Measurements from ENCODE around the gene EFCAB10.

EFCAB10 gene

GRCh38 chr7:105596866-105597265 is 15.6 kb upstream of the EFCAB10 start:
- DNase-seq = no peak

DNA sequence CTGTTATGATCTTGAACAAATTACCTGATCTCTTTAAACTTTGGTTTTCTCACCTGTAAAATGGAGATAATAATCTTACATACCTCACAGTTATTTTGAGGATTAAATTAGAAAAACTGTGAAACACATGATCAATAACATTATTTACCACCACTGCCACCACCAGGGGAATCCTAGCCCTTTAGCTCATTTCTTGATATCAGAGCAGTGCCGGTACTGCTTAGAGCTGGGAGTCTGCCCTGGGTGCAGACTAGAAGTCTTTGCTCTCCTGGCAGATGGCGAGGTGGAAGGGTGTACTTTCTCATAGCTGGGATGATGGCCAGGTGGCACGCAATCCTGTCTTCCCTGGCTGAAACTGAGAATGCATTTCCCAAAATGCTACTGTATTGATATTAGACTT is 12.7 kb upstream of the EFCAB10 start:
- DNase-seq = peak; percentile 66

DNA sequence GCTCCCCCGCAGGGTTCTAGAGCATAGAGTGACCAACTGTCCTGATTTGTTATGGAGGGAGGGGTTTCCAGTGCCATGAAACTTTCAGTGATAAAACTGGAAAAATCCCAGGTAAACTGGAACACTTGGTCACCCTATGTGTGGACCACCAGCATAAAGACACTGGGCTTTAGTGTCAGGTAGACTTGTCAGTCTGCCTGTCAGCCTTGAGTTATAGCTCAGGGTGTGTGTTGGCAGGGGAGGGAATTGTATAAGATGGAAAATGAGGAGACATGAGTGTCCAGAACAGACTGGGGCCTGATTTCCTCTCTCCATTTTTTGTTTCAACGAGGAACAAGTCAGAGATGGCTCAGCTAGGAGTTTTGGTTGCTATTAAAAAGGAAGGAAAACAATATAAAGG is 10.2 kb upstream of the EFCAB10 start:
- no peak for DNase-seq

GRCh38 chr7:105590793-105591192 is 9.5 kb upstream of the EFCAB10 start:
- no peak for DNase-seq

GRCh38 chr7:105589356-105590077 is 8.2 kb upstream of the EFCAB10 start:
- DNase-seq = peak; percentile 72

GRCh38 chr7:105587909-105588635 is 6.8 kb upstream of the EFCAB10 start:
- DNase-seq = no peak

- no peak for DNase-seq
These were observed 4.7 kb upstream of the EFCAB10 start for GRCh38 chr7:105585850-105586500.

DNA sequence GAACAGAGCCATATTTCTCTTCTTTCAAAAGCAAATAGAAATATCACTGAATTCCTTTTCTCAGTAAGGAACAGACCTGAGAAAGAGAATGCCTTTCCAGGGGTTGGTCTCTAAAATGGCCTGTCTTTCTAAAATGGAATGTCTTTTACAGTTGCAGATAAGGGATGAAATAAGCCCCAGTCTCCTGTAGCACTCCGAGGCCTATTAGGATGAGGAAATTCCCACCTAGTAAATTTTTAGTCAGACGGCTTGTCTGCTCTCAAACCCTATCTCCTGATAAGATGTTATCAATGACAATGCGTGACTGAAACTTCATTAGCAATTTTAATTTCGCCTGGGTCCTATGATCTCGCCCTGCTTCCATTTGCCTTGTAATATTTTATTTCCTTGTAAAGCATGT is 2.9 kb upstream of the EFCAB10 start:
- DNase-seq = no peak

GRCh38 chr7:105583061-105583460 is 1.8 kb upstream of the EFCAB10 start:
- DNase-seq = no peak

DNA sequence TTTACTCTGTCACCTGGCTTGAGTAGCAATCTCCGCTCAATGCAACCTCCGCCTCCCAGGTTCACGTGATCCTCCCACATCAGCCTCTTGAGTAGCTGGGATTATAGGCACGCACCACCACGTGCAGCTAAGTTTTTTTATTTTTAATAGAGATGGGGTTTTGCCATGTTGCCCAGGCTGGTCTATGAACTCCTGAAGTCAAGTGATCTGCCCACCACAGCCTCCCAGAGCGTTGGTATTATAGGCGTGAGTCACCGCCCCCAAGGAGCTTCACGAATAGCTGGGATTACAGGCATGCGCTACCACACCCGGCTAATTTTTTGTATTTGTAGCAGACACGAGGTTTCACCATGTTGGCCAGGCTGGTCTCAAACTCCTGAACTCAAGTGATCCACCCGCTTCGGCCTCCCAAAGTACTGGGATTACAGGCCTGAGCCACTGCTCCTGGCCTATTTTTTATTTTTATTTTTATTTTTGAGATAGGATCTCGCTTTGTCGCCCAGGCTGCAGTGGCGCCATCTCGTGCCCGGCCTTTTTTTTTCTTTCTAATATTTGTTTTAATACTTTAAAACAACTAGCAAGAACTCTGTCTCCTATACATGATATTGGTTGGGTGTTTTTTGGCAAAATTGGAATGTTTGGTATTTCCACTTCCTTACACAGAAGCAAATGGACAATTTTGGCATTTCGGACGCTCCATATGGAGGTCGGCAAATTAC is 1.1 kb downstream of the EFCAB10 start:
- DNase-seq = no peak

DNA sequence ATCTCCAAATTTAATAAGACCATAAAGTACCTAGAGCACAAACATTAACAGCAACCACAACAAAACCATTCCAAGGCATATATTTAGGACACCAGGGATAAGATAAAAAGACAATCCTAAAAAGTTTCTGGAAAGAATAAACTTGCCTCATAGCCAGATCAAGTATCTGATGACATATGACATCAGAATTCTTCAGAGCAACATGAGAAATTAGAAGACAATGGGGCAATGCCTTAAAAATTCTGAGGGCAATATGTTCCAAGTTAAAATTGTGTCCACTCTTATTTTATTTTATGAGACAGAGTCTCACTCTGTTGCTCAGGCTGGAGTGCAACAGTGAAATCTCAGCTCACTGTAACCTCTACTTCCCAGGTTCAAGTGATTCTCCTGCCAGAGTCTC is 2.8 kb downstream of the EFCAB10 start:
- DNase-seq = no peak

DNA sequence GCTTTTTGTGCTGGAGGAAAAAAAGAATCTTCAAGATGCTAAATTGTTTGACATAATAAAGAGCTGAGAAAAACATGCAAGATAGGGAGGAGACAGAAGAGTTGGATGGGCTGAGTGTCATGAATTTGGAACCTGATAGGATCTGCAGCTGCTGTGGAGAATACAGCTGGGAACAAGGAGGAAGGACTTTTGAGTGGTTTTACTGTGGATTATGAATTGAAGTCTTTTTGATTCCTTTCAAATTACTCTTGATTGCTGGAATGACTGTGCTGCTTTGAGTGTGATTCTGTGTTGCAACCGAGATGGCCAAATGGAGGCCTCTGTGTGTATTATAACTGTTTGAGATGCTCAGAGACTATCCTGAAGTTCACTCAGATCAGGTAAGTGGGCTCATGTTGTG is 4.0 kb downstream of the EFCAB10 start:
- no peak for DNase-seq

GRCh38 chr7:105571891-105572290 is 9.4 kb downstream of the EFCAB10 start:
- no peak for DNase-seq

GRCh38 chr7:105567821-105568220 is 13.5 kb downstream of the EFCAB10 start:
- DNase-seq = no peak

DNA sequence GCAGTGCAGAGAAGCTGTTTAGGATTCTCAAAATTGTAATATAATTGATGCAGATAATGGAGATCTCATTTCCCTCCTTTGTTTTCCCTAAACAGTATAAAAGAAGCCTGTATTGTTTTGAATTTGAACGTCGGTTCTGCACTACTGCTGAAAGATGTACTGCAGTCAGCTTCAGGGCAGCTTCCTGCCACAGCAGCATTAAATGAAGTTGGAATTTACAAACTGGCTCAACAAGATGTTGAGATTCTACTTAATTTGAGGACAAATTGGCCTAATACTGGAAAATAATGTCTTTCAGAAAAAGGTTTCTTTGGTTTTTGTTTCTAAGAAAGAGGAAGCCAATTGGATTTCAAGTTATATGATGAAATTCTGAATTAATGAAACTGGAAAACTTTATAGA is 14.3 kb downstream of the EFCAB10 start:
- no peak for DNase-seq

- DNase-seq = no peak
These were observed 16.1 kb downstream of the EFCAB10 start for GRCh38 chr7:105565190-105565589.

DNA sequence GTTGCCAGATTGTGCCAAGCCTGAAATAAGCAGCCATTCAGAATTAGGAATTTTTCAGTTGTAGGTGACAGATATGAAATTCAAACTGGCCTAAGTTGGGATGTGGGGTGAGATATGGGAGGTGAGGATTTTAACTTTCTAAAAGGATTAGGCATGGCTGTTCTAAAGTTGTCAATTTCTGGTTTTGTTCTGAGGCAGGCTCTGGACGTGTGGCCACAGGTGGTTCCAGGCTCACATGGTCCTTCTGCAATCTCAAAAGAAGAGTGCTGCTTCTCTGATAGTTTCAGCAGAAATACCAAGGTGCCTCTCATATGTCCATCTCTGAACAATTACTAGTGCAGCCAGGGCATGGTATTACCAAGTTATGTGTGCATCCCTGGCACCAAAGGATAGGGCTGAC is 21.4 kb downstream of the EFCAB10 start:
- DNase-seq = no peak

DNA sequence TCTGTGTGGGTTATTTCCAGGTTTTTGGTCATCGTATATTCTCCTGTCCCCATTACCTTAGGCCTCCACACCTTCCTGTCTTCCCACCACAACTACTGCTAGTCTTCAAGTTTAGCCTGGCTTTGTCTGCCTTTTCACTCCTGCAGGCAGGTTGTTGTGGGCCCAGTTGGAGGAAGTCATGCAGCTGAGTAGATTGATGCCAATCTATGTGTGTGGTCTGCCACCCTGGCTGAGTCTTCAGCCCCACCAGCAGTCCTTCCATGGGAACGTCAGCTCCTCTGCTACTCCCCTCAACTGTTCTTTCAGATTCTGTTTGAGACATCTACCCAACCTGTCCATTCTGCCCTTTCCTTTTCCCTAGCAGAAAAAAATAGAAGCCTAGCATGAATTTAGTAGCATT is 43.0 kb downstream of the EFCAB10 start:
- no peak for DNase-seq

GRCh38 chr7:105532709-105533460 is 48.4 kb downstream of the EFCAB10 start:
- no peak for DNase-seq

DNA sequence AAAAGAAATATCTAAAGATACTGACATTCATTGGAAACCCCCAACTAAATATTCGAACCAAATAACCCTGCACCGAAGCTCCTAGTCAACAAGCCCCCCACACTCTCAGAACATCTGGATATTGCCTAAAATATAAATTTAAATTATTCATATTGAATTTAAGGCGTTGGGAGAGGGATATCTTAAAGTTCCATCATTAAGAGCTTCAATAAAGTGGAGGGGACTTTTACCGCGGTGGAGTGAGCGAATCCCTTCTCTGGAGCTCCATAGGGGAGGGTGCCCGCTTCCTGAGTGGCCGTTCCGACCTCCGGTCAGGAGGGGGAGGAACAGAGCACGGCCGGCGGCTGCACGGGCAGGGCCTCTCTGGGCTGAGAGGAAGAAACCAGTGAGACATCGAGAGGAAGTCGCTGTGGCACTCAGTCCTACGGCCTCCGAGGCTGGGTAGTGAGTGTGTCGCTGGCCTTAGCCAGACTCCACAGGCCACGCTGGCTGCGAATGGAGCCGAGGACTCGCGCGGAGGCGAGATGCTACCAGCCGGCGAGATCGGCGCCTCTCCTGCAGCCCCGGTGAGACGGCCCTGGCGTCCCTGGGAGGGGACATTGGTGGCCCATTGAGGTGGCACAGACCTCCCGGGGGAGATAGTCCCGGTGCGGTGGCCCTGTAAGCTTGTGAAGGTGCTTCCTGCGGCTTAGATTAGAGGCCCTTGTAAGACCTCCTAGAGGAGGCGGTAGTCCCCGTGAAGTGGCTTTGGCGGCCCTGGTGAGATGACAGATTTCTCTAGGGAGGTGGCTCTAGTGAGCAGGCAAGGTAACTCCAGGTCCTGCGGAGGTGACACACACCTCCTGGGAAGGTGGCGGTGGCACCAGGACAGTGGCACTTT is 49.3 kb downstream of the EFCAB10 start, which contains the start of gene RINT1:
RINT1 (plus strand) TSS at position 410 of the 880 bp plus-strand sequence; CDS start at position 525, 115 bp downstream.
- DNase-seq = peak; percentile 91

DNA sequence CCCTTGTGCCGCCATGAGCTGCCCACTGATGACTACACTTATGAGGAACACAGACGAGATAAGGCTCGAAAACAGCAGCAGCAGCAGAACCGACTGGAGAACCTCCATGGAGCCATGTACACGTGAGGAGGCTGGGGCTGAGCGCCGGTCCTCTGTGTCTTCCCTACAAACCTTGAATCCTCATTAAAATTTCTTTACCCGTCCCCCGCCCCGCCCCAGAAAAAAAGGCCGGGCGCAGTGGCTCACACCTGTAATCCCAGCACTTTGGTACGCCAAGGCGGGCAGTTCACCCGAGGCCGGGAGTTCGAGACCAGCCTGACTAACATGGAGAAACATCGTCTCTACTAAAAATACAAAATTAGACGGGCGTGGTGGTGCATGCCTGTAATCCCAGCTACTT is 50.7 kb downstream of the EFCAB10 start:
- no peak for DNase-seq

- DNase-seq = no peak
These were observed 51.2 kb downstream of the EFCAB10 start for GRCh38 chr7:105530126-105530525.

Data from NCI-H1105 (cell line).